Limb (tissue), 2 donors: ENCODE data around the gene PTGES3.
A peak's percentile ranks its signal among the peaks of the same experiment; 100 is the strongest.
"Not testable (repeated sequence)": the region's sequence is repeated elsewhere in the genome, so short reads cannot be mapped to it uniquely, and the experiment has no call there.

ENCODE experiments used
- DNase-seq, 2 donors: peaks; one replicate each; pipeline ENCODE4 v3.0.0-alpha.2; 2016; ENCODE audit errors: extremely low spot score in 2 of 2

PTGES3 gene

DNA sequence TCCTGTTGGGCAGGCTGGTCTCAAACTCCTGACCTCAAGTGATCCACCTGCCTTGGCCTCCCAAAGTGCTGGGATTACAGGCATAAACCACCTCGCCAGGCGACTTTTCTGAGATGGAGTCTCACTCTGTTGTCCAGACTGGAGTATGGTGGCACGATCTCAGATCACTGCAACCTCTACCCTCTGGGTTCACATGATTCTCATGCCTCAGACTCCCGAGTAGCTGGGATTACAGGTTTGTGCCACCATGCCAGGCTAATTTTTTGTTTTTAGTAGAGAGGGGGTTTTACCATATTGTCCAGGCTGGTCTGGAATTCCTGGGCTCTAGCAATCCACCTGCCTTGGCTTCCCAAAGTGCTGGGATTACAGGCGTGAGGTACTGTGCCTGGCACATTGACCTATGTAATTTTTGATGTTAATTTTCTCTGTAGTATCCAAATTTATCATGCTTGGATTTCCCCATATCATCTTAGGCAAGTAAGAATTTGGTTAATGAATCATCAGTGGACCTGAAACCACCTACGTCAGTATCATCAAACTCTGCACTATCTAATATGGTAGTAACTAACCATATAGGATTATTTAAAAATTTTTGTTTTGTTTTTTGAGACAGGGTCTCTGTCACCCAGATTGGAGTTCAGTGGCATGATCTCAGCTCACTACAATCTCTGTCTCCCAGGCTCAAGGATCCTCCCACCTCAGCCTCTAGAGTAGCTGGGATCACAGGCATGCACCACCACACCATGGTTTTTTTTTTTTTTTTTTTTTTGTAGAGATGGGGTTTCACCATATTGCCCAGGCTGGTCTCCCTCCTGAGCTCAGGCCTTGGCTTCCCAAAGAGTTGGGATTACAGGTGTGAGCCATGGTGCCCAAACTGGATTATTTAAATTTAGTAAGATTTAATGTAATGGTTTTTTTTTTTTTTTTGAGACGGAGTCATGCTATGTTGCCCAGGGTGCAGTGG, 30.4 kb downstream of the PTGES3 start:
- DNase-seq = no peak

DNA sequence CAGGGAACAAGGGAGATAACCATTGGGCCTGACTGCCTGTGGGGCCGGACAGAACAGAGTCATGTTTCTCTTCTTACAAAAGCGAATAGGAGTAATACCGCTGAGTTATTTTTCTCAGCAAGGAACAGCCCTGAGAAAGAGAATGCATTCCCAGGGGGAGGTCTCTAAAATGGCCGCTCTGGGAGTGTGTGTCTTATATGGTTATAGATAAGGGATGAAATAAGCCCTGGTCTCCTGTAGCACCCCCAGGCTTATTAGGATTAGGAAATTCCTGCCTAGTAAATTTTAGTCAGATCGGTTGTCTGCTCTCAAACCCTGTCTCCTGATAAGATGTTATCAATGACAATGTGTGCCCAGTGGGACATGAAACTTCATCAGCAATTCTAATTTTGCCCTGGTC, 34.3 kb downstream of the PTGES3 start:
- not testable (repeated sequence) for DNase-seq

DNA sequence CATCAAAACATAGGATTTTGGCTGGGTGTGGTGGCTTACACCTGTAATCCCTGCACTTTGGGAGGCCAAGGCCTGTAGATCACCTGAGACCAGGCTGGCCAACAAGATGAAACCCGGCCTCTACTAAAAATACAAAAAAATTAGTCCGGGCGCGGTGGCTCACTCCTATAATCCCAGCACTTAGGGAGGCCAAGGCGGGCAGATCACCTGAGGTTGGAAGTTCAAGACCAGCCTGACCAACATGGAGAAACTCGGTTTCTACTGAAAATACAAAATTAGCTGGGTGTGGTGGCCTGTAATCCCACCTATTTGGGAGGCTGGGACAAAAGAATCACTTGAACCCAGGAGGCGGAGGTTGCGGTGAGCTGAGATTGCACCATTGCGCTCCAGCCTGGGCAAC, 40.1 kb downstream of the PTGES3 start:
- not testable (repeated sequence) for DNase-seq

DNA sequence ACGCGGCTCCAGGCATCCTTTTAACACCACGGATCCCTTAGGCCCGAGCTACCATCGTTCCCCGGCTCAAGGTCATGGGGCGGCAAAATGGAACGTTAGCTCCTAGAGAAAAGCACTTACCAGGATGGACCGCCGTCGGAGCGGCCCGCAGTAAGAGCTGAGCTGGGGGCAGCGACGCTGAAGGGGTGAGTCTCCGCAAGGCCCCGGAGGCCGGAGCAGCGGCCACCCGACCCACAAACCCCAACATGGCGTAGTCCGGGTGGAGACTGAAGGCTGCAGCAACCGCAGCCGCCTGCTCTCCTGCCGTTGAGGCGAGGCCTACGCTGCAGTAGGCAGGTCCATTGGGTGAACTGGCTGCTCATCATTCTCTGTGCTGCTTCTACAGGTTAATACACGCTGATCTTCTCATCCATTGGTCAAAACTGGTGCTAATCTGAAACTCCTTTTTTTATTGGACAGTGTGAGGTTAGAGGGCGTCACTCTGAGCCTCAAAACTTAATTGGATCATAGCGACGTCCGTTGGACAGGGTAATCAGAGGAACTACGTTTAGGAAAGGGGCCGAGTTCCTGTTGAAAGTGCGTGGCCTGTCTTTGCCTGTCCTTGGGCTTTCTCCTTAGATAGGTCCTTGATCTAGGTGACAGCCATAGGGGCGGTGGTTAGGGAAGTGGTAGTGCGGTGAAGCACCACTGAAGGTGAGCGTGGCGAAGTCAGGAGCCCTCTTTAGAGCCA, 42.2 kb downstream of the PTGES3 start, which contains the start of gene ATP5F1B:
Gene ATP5F1B, minus strand, starts transcription at position 268 of the 730 bp plus-strand sequence. Its CDS starts 21 bp downstream, at position 247.
- DNase-seq = peak; percentile 92 to 100

DNA sequence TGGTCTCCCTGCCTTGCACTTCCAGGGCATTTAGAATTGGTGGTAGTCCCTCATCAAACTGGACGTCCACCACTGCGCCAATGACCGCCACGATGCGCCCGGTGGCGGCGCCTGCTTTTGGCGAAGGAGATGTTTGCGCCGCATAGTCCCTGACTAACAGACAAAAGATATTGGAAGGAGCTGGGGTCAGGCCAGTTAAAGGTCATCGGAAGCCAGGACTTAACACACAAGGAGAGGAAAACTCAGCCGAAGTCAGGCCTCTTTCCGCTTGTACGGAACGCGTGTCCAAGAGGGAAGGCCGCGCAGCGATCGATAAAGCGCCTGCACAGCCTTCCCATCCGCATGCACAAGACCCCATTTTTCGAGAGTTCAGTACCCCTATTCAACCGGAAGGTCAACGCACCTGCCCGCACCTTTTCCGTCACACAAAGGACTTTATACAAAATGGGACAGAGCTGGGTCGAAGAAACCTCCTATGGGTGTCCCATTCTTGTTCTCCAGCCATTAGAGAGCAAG, 42.8 kb downstream of the PTGES3 start:
- peak in 1 of 2 donors; percentile 41 for DNase-seq

DNA sequence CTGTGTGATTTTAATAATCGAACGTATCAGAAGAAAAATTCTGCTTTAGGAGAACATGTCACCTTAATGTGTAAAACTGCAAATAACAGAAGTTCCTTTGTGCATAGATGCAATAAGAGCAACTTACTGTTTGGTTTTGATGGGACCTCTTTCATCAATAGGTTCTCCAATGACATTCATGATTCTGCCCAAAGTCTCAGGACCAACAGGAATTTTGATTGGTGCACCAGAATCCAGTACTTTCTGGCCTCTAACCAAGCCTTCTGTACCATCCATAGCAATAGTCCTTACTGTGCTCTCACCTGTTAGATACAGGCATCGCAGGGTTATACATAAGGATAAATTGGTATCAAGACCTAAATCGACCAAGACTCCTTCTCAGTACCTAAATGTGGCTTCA, 43.4 kb downstream of the PTGES3 start:
- DNase-seq = no peak

DNA sequence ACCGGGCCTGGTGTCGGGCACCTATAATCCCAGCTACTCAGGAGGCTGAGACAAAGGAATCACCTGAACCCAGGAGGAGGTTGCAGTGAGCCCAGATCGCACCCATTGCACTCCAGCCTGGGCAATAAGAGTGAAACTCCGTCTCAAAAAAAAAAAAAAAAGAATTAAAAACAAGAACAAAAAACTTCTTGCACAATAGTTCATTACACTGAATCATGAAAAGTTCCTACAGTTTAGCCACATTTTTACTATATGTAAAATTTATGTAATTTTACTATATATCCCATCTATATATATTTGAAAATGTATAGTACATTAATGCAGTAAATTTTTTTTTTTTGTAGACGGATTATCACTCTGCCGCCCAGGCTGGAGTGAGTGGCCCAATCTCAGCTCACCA, 46.9 kb downstream of the PTGES3 start:
- no peak for DNase-seq

DNA sequence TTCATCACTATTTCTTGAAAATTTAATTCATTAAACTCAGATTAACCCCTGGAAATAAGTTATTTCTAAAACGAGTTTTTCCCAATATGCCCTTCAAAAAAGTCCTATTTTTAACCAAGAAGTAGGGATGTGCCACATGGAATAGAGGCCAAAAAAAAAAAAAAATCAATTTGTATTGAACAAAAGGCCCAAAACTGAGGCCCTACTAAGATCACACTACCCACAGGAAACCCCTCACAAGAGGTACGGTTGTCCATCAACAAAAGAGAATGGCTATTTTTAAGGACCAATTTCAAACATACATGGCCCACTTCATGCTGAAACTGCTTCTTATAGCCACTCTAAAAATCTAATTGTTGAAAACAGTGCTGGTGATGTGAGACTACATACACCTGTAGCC, 50.5 kb downstream of the PTGES3 start:
- DNase-seq = no peak

DNA sequence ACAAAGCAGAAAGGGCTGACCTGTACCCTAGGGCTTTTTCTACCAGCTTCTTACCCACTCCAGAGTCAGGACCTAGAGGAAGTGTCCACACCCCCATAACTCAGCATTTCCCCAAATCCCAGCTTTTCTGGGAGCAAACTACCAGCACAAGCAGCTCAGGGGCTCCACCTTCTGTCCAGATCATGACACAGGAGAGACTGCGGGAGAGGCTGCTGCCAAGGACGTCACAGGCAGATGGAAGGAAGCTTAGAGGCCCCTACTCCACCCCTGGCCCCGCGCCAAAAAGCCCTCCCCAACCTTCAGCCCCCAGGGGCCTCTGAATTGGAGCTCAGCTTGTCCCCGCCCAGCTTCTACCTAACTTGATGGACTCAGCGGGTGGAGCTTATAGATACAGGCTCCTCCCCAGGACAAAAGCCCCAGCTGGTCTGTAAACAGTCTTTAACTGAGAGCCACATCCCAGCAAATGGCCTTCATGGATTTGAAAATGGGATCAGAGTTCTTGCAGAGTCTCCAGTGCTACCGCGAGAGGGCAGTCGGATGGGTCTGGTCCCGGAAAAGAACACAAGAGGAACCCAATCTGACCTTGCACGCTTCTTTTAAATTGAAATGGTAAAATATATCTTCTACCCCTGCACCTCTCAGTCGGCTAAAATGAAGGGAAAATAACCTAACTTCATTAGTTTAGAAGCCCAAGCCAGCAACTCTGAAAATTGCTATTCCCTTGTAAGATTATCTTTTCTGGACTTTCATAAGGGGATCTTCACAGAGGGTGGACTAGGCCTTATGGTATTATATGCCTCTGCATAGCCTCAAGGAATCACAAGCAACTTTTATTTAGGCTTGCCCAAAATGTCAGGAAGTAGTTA, 51.2 kb downstream of the PTGES3 start:
- DNase-seq = peak; percentile 99 to 100

DNA sequence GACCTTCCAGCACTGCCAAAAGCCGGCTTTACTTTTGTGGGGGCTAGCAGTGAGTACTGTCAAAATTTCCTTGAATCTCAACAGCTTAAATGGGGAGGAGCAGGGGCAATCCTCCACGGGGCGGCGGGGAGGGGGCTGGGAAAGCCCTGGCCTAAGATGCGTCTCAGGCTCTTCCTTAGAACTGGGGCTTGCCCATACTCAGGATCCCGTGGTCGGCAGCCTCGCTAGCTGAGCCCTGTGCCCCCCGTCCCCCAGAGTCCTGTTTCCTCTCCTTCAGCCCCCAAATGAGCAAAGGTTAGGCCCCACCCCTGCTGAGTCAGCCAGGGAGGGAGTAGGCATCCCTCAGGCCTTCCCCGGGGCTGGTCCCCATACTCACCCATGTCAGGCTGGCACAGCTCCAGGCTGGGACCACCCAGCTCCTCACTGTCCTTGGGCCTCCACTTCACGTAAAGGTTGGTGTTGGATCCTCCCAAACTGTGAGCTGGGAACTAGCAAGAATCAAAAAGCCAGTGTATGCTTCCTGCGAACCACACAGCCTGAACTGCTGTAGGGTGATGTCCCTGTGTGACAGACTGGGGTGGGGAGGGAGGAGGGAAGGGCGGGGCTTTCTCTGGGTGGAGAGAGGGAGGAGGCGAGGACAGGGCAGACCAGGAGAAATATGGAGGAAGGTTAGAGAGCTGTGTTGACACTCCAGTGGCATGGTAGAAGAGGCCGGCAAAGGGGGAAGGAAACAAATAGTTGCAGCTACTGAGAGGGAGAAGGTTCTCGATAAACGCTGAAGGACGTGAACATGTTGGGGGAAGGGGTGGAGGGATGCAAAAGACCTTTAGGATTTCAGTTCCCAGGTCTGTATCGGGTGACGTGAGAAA, 52.0 kb downstream of the PTGES3 start:
- DNase-seq = peak; percentile 81 to 88

DNA sequence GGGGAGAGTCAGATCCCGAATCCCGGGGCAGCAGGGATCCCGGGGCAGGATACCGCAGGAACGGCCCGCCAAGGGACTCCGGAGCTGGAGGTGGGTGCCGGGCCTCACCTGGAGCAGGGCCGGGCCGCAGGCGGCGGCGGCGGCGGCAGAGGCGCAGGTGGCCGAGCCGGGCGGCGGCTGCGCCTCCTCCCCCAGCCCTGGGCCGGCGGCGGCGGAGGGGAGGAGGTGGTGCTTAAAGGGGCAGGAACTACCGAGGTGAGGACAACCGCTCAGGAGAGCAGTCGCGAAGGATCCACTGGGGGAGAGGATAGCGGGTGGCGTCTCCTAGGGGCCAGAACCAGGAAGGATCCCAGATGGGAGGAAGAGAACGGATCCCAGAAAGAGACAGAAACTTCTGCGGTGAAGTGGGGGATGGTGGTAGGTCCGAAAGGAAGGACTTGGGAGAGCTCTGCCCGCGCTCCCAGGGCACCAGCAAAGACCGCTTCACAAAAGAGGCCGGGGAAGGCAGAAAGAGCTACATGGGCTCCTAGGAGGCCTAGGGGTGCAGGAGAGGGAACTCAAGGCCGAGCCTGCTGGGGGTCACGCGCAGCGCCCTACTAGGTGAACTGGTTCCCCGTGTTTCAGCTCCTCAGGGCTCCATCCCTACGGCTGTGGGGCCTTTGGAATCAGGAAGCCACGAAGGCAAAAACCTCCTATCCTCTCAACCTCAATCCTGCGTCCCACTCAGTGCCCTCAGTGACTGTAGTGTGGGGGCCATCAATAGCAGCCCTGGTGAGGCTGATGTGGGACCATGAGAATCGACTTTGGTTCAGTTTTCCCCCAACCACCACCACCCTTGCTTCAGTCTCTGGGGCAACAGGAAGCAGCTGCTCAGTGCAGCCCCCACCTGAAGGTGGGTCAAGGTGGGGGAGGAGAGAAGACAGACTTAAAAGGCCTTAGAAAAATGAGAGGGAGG, 53.0 kb downstream of the PTGES3 start:
- DNase-seq = peak; percentile 55 to 71

DNA sequence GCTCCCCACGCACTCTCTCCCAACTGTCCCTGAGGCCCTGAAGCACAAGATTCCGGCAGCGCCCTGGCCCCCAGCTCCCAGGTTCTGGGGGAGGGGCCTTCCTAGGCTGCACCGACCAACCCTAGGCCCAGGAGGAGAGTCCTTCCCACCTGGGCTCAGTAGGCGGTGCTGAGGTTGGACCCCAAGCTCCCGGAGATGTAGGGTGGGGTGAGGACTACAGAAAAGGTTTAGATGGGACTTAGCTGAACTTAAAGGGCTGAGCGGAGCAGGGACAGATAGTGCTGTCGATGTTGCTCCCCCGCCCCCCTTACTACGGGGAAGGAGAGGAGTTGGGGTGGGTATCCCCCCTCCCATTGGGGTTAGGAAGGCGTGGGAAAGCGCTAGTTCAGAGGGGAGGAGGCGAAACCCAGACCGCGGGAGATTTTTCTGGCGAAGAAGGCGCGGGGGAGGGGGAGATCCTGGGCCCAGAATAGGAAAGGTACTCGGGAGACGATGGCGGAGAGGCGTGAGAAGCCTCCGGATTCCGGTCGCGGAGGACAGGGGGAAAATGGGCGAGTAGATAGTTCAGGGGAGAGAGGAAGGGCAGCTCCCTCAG, 53.7 kb downstream of the PTGES3 start:
- peak in 1 of 2 donors; percentile 57 for DNase-seq

DNA sequence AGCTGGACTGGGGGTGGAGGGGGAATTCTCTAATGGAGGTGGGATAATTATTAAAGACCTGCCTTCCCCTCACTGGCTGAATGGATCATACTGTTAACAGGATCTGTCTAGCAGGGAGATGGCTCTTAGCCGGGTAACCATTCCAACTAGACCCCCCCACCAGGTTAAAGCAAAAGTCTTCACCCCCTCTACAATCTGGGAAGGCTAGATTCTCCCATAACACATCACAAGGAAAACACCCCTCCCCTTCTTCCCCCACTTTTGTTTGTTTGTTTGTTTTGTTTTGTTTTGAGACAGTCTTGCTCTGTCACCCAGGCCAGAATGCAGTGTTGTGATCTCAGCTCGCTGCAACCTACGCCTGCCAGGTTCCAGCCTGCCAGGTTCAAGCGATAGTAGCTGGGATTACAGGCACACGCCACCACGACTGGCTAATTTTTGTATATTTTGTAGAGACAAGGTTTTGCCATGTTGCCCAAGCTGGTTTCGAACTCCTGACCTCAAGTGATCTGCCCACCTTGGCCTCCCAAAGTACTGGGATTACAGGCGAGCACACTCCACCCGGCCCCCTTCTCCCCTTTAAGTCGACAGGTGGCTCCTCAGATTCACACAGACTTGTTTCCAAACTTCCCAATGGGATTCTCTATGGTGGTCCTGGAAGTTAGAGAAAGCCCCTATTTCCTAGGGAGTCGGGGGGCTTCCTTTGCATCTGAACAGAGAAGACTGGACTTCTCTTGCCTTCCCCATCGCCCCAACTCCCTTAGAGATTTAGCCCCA, 54.4 kb downstream of the PTGES3 start:
- no peak for DNase-seq

DNA sequence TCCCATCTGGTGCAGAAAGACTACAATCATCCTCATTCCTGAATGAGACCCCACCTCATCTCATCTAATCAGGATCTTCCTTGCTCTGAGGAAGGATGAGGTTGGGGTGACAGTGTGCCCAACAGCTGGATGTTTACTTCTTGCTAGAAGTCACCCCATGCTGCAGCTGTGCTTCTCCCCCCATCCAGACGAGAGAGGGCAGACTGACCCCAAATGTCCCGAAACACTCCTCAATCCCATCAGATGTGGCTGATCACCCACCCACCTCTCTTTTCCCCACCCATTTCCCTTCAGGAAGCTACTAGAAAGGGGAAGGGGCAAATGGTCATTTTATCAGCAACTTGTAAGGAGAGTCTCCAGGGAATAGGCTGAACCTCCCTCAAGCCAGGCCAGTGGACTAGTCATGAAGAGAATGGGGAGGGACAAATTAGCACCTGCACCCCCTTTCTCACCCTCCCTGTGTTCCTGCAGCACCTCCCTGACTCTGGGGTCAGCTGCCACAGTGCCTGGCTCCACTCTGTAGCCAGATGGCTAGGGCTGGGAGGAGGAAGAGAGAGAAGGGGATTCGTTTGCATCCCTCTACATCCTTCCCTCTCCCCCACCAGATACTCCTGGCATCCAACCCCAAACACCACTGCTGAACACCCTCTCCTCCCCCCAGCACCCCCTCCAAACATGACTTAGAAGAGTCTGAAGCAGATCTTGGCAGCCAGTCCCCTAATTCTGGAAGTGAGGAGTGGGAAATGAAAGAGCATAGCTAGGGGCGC, 55.2 kb downstream of the PTGES3 start:
- DNase-seq = no peak

DNA sequence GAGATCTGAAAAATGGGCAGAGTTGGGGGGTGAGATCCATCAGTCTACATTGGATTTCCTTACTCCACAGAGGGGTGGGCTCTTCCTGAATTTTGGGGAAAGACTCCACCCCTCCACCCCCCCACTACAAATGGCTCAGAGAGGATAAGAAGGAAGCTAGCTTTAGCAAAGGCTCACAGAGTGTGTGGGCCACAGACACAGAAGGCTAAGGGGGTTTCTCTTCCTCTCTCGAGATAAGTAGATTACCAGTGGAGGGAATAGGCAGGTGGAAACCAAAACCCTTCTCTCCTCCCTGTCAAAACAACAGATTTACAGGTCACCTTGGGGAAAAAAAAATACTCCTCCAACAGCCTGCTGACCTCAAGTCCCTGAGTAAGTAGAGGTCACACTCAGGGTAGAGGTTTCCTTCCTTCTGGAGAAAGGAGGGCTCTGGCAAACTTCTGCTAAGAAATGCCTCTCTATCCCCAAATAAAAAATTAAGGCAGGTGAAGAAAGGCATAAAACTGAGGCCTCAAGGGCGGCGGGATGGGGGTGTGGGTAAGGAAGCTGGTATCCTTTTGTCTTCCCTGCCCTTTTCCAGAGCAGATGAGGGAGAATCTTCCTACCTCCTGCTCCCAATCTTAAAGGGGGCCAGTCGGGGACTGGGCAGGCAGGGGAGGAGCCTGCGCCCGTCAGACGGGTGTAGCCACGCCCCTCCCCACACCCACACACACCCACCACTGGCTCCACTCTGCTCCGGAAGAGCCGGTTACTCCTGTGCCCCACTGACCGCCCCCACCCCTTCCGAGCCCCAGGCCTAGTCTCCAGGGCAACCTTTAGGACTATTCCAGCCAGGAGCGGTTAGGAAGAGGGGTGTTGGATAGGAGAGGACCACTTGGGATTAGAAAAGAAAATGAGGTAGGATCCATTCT, 56.0 kb downstream of the PTGES3 start:
- DNase-seq = peak in 1 of 2 donors; percentile 69

DNA sequence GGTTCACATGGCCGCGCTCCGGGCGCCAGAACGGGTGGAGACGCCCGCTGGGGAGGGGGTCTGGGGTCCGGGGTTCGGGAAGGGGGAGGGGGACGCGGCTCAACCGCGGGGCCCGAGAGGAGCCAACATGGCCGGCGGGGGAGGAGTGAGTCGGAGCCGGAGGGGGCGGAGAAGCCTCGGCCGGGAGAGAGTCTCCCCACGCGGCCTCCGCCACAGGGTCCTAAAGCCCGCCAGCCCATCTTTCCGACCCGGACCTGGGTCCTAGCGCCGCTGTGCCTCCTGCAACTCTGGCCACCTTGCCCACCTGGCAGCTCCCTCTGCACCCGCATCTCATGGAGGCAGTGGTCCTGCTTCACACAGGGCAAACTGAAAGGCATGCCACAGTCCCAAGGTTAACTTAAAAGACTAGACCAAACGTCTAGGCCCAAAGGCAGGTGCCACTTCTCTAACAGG, 57.9 kb downstream of the PTGES3 start, which contains the start of gene BAZ2A:
Gene BAZ2A, minus strand, starts transcription at position 147 of the 453 bp plus-strand sequence. CDS start 12,796 bp downstream, outside the sequence.
- DNase-seq = peak; percentile 87 to 93
